22Rv1 (cell line): ENCODE data around the gene MT1B.
A peak's percentile ranks its signal among the peaks of the same experiment; 100 is the strongest.
"Not testable (repeated sequence)": the region's sequence is repeated elsewhere in the genome, so short reads cannot be mapped to it uniquely, and the experiment has no call there.

ENCODE experiments used
- H3K27ac ChIP-seq: fragments of 450-650 bp; 2 replicates; pipeline ENCODE4 v1.5.1; 2017
- CTCF ChIP-seq: fragments of 450-650 bp; IDR thresholded peaks from 2 replicates; pipeline ENCODE4 v1.5.1; 2017; ENCODE audit warnings: mild to moderate bottlenecking
- ZFX ChIP-seq: fragments of 450-650 bp; IDR thresholded peaks from 2 replicates; pipeline ENCODE4 v1.6.1; 2017; ENCODE audit warnings: antibody characterized with exemption, borderline replicate concordance

MT1B gene

GRCh38 chr16:56673921-56674320 is 22.2 kb downstream of the MT1B start:
- TF ChIP-seq CTCF (peak; percentile 67), ZFX (no peak)
- H3K27ac ChIP-seq, result no peak overlapping the region

- H3K27ac ChIP-seq, result not testable (repeated sequence)
Measured at GRCh38 chr16:56674570-56674969, 22.9 kb downstream of the MT1B start.

GRCh38 chr16:56675685-56676210 is 24.1 kb downstream of the MT1B start:
- no peak for TF ChIP-seq CTCF
- no peak for TF ChIP-seq ZFX
- no peak overlapping the region for H3K27ac ChIP-seq

- no peak overlapping the region for H3K27ac ChIP-seq
- TF ChIP-seq ZFX (no peak), CTCF (no peak)
Measured at GRCh38 chr16:56677474-56677873, 25.8 kb downstream of the MT1B start.

- TF ChIP-seq CTCF (no peak), ZFX (no peak)
- H3K27ac ChIP-seq, result no peak overlapping the region
Measured at GRCh38 chr16:56679078-56679730, 27.5 kb downstream of the MT1B start.

- TF ChIP-seq ZFX (no peak), CTCF (no peak)
- no peak overlapping the region for H3K27ac ChIP-seq
Measured at GRCh38 chr16:56679818-56680217, 28.1 kb downstream of the MT1B start.

- TF ChIP-seq CTCF (no peak; the same call in 1 of the 2 replicates), ZFX (no peak)
- H3K27ac ChIP-seq, result peak within 1 kb of the TSS; percentile 53
Measured at GRCh38 chr16:56681939-56682702, 30.4 kb downstream of the MT1B start, which contains the start of gene MT1X. TSS of gene MT1X (plus strand) at chr16:56682470. CDS start at chr16:56682541, 71 bp downstream.
